ENCODE measurements around the gene PAPOLA.

PAPOLA gene

DNA sequence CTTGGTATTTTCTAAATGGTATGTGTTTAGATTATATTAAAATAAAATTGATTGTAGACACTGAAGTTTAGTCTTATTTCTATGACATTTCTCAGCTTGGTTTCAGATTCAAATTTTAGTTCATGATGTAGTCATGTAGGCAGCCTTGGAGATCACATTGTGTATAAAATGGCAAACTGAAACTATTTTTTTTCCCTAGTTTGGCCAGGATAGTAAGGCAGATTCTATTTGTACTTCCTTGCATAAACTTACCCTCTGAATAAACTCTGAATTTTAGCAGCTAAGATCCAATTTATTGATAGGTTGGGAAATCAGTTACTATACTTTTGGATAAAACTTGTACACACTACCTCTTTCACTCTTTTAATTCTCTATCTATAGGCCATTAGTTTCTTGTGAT is 30.4 kb downstream of the PAPOLA start:
- TF ChIP-seq TAF1 (IDR thresholded peaks at IDR 0.05; ENCODE audit: borderline replicate concordance, low read depth, low read length) = no peak
- no peak for TF ChIP-seq POLR2A (IDR thresholded peaks at IDR 0.05; ENCODE audit: low read depth, low read length)
- no peak for TF ChIP-seq POLR2AphosphoS5 (IDR thresholded peaks at IDR 0.05; ENCODE audit: low read depth, low read length)
- no peak for DNase-seq (ENCODE audit: insufficient read length)
- no peak for FAIRE-seq

DNA sequence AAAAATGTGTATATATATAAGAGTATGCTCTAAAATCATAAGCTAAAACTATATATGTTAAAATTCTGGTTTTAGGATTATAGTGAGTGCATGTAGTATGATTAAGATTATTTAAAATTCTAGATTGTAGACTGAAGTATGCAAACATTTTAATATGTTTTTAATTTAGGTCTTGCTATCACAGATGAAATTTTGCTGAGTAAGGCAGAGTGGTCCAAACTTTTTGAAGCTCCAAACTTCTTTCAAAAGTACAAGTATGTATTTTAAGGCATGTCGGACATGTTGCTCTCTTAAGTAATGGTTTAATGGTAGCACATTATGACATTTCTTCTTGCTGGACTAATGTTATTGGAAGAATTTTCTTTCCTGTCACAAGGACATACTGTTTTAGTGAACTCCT is 34.6 kb downstream of the PAPOLA start:
- FAIRE-seq = no peak
- TF ChIP-seq POLR2AphosphoS5 (IDR thresholded peaks at IDR 0.05; ENCODE audit: low read depth, low read length) (no peak), TAF1 (IDR thresholded peaks at IDR 0.05; ENCODE audit: borderline replicate concordance, low read depth, low read length) (no peak), POLR2A (IDR thresholded peaks at IDR 0.05; ENCODE audit: low read depth, low read length) (no peak)
- no peak for DNase-seq (ENCODE audit: insufficient read length)

DNA sequence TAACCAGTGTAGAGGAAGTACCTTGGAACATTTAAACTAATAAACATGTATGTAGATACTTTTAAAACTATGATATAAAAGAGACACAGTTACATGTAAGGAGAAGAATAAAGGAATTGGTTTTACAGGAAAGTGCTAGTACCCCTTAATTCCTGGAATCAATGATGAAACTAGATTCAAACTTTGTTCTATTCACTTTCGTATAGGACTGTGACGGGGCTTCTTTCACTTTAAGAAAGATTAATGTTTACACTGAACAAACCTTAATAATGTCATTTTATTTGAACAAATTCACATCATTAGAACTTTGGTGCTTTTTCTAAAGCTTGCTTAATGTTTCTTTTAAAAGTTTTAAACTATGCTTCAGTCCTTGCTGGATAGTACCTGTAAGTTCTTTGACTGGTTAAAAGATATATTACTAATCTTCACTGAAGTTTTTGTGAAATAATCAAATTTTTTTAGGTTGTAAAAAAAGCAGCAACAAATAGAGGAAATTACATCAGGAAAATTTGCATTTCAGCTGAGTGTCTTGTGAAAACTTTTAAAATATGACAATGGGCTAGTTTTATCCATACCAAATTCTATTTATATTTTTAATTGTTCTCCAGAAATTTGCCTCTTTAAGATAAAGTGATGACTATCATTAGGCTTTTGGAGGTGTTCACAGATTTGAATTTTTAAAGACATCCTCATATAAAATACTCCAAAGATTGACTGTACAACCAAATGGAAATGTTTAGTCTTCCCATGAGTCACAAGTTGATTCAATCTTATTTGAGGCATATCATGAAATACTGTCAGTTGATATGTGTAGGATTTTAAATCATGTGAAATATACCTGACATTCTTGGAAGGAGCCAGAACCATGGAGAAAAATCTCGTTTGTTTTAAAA is 36.2 kb downstream of the PAPOLA start:
- no peak for TF ChIP-seq TAF1 (IDR thresholded peaks at IDR 0.05; ENCODE audit: borderline replicate concordance, low read depth, low read length)
- TF ChIP-seq POLR2AphosphoS5 (IDR thresholded peaks at IDR 0.05; ENCODE audit: low read depth, low read length) = no peak
- TF ChIP-seq POLR2A (IDR thresholded peaks at IDR 0.05; ENCODE audit: low read depth, low read length) = no peak
- DNase-seq (ENCODE audit: insufficient read length) = no peak
- no peak for FAIRE-seq

DNA sequence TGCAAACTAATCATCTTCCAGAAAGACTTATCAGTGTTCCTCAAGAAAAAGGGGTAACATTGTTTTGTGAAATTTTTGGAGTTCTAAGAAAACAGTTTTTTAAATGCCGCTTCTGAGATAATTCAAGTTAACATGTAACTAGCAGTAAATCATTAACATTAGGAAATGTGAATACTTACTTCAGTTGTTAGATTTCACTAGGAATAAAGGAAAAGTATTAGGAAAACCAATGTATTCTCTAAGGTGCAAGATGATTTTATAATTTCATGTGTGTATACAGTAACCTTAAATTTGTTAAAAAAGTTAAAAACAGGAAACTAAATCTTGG is 36.8 kb downstream of the PAPOLA start:
- no peak for FAIRE-seq
- DNase-seq (ENCODE audit: insufficient read length) = no peak
- TF ChIP-seq TAF1 (IDR thresholded peaks at IDR 0.05; ENCODE audit: borderline replicate concordance, low read depth, low read length) (no peak), POLR2A (IDR thresholded peaks at IDR 0.05; ENCODE audit: low read depth, low read length) (no peak), POLR2AphosphoS5 (IDR thresholded peaks at IDR 0.05; ENCODE audit: low read depth, low read length) (no peak)

DNA sequence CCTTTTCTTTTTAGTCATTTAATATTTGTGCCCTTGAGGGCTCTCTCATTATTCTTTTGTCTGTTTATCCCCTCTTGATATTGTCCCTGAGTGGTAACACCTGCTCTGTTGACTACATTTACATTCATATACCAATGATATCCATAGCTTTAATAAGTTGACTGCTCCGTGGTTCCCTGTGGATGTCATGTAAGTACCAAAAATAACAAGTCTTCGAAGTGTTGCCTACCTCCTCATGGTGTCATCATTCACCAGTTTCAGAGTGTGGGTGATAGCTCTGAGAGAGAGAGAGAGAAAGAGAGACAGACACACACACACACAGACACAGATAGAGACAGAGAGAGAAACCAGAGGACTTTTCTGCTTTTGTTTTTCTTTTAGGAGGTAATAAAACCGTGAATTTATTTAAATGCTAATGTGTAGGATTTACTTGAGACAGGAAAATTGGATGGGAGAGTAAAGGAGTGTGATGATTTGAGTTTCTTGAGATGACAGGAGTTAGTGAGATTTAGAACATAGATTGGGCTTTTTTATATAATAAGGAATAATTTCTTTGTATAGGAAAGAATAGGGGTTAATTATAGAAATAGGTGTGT is 52.2 kb downstream of the PAPOLA start:
- TF ChIP-seq POLR2A (IDR thresholded peaks at IDR 0.05; ENCODE audit: low read depth, low read length) = no peak
- TF ChIP-seq POLR2AphosphoS5 (IDR thresholded peaks at IDR 0.05; ENCODE audit: low read depth, low read length) = no peak
- FAIRE-seq = peak; percentile 68
- no peak for DNase-seq (ENCODE audit: insufficient read length)

DNA sequence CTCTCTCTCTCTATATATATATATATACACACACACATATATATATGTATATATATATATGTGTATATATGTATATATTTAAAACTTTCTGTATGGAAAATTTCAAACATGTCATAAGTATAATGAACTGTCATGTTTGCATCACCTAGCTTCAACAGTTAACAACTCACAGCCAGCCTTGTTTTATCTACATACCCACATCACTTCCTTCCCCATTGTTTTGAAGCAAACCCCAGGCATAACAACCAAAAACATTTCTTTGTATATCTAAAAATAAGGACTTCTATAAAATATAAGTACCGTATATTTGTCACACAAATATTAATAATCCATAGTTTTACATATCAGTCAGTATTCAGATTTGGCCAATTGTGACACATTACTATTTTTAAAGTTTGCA is 57.4 kb downstream of the PAPOLA start:
- TF ChIP-seq POLR2A (IDR thresholded peaks at IDR 0.05; ENCODE audit: low read depth, low read length) (no peak), POLR2AphosphoS5 (IDR thresholded peaks at IDR 0.05; ENCODE audit: low read depth, low read length) (no peak), TAF1 (IDR thresholded peaks at IDR 0.05; ENCODE audit: borderline replicate concordance, low read depth, low read length) (no peak)
- no peak for DNase-seq (ENCODE audit: insufficient read length)
- FAIRE-seq = no peak

DNA sequence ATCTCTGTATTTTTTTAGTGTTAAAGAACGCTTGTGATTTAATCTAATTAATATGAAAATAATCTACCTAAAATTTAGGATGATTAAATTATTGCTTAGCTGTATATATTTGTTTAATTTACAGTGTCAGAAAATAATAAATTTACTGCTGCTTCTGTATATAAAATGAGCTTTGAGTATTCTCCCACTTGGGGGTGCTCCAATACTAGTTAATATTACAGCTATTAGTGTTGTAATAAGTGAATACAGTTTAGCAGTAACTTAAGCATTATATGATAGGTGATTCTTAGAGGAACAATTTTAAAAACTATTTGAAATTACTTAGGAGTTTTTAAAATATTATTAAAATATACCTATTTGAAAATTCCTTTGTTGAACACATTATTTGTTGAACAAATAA is 62.2 kb downstream of the PAPOLA start:
- no peak for TF ChIP-seq POLR2A (IDR thresholded peaks at IDR 0.05; ENCODE audit: low read depth, low read length)
- TF ChIP-seq TAF1 (IDR thresholded peaks at IDR 0.05; ENCODE audit: borderline replicate concordance, low read depth, low read length) = no peak
- no peak for TF ChIP-seq POLR2AphosphoS5 (IDR thresholded peaks at IDR 0.05; ENCODE audit: low read depth, low read length)
- DNase-seq (ENCODE audit: insufficient read length) (no peak), FAIRE-seq (no peak)

DNA sequence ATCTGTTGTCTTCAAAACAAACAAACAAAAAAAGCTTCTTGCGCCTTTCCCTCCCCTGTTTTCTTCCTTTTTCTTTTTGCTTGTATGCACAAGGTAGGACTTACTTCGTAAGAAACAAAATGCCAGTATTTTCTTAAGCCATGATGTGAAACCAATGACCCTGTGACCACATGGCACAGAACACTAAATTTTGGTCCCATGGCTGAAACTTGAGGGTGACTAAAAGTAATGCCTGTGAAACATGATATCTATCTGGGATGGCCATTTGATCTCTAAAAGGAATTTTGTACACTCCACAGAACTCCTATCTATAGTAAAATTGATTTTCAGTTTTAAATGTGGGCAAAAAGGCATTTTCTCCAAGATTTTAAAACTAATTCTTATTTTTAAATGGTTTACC is 63.6 kb downstream of the PAPOLA start:
- FAIRE-seq = no peak
- no peak for DNase-seq (ENCODE audit: insufficient read length)
- no peak for TF ChIP-seq POLR2A (IDR thresholded peaks at IDR 0.05; ENCODE audit: low read depth, low read length)
- TF ChIP-seq TAF1 (IDR thresholded peaks at IDR 0.05; ENCODE audit: borderline replicate concordance, low read depth, low read length) = no peak
- no peak for TF ChIP-seq POLR2AphosphoS5 (IDR thresholded peaks at IDR 0.05; ENCODE audit: low read depth, low read length)

DNA sequence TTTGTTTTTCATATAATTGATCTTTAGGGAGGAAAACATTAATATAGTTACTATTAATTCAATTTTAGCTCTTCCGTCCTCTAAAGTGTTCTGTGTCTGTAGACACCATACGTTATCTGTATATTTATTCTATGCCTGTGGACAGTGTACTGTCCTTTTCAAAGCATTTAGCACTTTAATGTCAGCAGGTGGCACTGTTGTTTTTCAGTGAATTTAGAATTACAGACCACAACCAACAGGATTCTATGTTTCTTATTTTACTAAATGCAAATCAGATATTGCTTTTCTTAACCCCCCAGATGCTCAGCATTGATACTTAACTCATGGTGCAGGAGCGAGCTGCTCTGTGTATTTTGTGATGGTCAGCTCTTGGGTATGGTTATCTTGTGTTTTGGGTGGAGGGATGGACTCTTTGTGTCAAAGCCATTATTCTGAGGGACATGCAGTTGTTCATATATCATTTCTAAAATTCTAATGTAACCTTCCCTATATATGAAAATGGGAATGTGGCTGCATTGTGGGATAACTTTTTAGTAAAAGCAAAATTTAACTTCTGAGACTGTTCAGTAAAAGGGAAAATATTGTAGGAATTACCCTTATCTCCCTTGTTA is 65.2 kb downstream of the PAPOLA start:
- TF ChIP-seq POLR2A (IDR thresholded peaks at IDR 0.05; ENCODE audit: low read depth, low read length) (no peak), POLR2AphosphoS5 (IDR thresholded peaks at IDR 0.05; ENCODE audit: low read depth, low read length) (no peak), TAF1 (IDR thresholded peaks at IDR 0.05; ENCODE audit: borderline replicate concordance, low read depth, low read length) (no peak)
- FAIRE-seq (peak; percentile 46), DNase-seq (ENCODE audit: insufficient read length) (no peak)

DNA sequence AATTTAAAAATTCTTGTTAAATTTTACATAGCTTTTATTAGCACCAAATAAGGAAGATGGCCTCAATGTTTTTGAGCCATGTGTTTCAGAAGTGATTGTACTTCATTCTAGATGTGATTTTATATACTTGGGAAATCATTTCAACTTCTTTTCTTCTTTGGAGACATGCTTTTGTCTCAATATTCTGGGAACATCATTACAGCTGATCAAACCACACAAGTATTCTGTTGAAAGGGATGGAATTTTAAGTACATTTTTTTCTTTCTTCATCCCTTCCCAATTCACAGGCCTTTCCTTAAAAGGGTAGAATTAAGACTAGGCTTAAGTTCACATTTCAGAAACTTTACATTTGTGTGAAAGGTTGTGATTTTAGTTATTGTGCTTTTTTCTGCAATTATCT is 66.4 kb downstream of the PAPOLA start:
- TF ChIP-seq TAF1 (IDR thresholded peaks at IDR 0.05; ENCODE audit: borderline replicate concordance, low read depth, low read length) (no peak), POLR2AphosphoS5 (IDR thresholded peaks at IDR 0.05; ENCODE audit: low read depth, low read length) (no peak), POLR2A (IDR thresholded peaks at IDR 0.05; ENCODE audit: low read depth, low read length) (no peak)
- no peak for DNase-seq (ENCODE audit: insufficient read length)
- no peak for FAIRE-seq

DNA sequence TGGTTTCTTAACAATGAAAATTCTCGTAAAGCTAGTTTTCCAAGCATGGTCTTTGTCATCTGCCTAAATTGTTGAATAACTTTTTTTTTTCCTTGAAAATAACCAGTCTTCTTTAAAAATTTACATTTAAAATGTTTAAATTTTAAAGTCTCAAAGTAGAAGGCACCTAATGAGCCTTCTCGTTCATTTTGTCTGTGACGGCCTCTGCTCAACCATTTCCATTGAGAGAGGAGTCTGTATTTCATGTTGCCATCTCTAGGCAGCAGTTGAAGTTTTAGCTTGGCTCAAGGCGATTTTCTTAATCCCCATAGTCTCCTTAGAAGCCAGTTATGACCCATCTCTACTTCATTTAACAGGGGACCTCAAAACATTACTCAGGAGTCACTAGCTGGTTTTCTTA is 69.1 kb downstream of the PAPOLA start:
- TF ChIP-seq POLR2AphosphoS5 (IDR thresholded peaks at IDR 0.05; ENCODE audit: low read depth, low read length) = no peak
- TF ChIP-seq POLR2A (IDR thresholded peaks at IDR 0.05; ENCODE audit: low read depth, low read length) = no peak
- no peak for TF ChIP-seq TAF1 (IDR thresholded peaks at IDR 0.05; ENCODE audit: borderline replicate concordance, low read depth, low read length)
- DNase-seq (ENCODE audit: insufficient read length) (no peak), FAIRE-seq (no peak)
